Pancreas (tissue), 10 donors: Measurements from ENCODE around the gene LYZL2. TPM values are rescaled to one million over a fixed set of nuclear protein-coding genes. Genes with fewer than 3 reads are reported as not detected.

Experiments used
- ATAC-seq, 4 donors: fragments of 200-7000 bp; cut with Tn5 transposase; one replicate each; pipeline versions ENCODE4 v1.8.0 to v1.9.1; 2020; ENCODE audit warnings: mild to moderate bottlenecking in 4 of 4, moderate library complexity in 4 of 4
- DNase-seq, 6 donors: peaks; one replicate each; pipeline ENCODE4 v3.0.0-alpha.2; 2020
- FAIRE-seq: peaks from 2 replicates; lab custom pipeline; 2012; peaks lifted over from hg19 to GRCh38; lab: Jason Lieb, UNC
- H3K27ac ChIP-seq, 4 donors: fragments of 200-600 bp; sonication (generic); 1 replicate in 3 of 4; 2 replicates in 1 of 4; pipeline versions ENCODE4 v1.5.0 to v1.8.0; 2020
- H3K27me3 ChIP-seq, 4 donors: fragments of 200-600 bp; one replicate each; pipeline ENCODE4 v1.8.0; 2021
- H3K36me3 ChIP-seq, 3 donors: fragments of 200-600 bp; sonication (generic) in 1 of 3; one replicate each; pipeline versions ENCODE4 v1.5.0 to v1.8.0; 2020 to 2021
- H3K4me1 ChIP-seq, 3 donors: fragments of 200-600 bp; one replicate each; pipeline ENCODE4 v1.8.0; 2021
- H3K4me3 ChIP-seq, 4 donors: fragments of 200-600 bp; sonication (generic) in 2 of 4; one replicate each; pipeline versions ENCODE4 v1.5.0 to v1.8.0; 2020 to 2021
- H3K9me3 ChIP-seq, 4 donors: fragments of 200-600 bp; one replicate each; pipeline ENCODE4 v1.8.0; 2021
- WGBS, 2 donors: extraction: QIAGEN DNeasy Blood & Tissue Kit; methylation state at CpG; one replicate each; pipeline ENCODE4 v1.1.7; 2013; 5-methylcytosine and 5-hydroxymethylcytosine counted together
- intact Hi-C, 3 donors: fragments of 100-400 bp; cut with DNase I; formaldehyde crosslinking; loops; one replicate each; pipeline versions ENCODE4 v1.11.1 to v1.14.2; 2022
- polyA plus RNA-seq, 2 donors: library from polyadenylated mRNA; stranded (reverse); fragments of 200-250 nt; gene quantifications; one replicate each; pipeline ENCODE4 v1.2.3, GENCODE V29; 2013
- total RNA-seq, 6 donors: library from RNA; stranded (reverse); fragmentation: NEBNext Ultra II Directional in 4 of 6; extraction: Animal tissue kit (Norgen Biotek cat#: 25700) in 4 of 6; gene quantifications; one replicate each; pipeline versions ENCODE4 v1.2.1 to v1.2.4, GENCODE V29; 2021 to 2023
- TF ChIP-seq, protein P1 (sequence below), 4 donors: fragments of 200-600 bp; sonication (generic) in 3 of 4; IDR thresholded peaks; one replicate each; pipeline versions ENCODE4 v1.5.0 to v1.8.0; 2021; ENCODE audit warnings: antibody characterized with exemption in 4 of 4
- donor health status: healthy with polysubstance abuse.
- donor health status: DM: no; HTN: no; CAD: no; lungs with moderate emphysema.
- donor health status: DM: no; HTN: no; CAD: no.
- donor health status: control.
- donor health status: control.
- donor health status: Bipolar disorder and iron deficiency.
- donor health status: DM: yes; HTN: yes; CAD: no.
- donor health status: DM: no; HTN: no; CAD: no.
- donor health status: DM: no; HTN: no; CAD: no.
- donor health status: DM: yes; HTN: yes; CAD: no.

LYZL2 gene
- total and polyA plus RNA-seq, 8 donors: not detected

DNA sequence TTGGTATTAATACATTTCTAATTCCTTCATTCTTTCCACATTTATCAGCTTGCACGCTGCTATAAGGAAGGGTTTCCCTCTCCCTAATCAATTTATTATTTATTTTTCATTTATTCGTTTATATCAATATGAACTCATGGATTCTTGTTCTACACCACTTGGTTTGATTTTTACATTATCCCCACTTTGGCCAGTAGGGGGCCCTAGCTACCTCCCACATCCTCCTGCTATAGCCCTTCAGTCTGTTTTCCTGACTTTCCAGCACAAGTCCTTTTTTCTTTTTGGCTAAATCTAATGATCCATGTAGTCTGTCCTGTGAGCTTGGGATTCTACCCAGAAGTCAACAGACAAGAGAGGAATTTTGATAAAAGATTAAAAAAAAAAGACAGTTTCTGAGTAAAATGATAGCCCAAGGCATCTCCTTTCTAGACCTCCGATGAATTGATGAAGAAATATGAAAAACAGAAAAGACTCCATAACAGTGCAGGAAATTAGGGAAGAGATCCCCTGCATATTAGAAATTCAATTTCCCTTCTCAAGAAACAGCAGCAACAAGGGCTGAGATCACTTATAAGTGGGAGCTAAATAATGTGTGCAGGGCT lies 47.7 kb downstream of the LYZL2 start:
- ATAC-seq: peak in 2 of 4 donors; percentile 32 to 45
- no peak overlapping the region for H3K4me3 ChIP-seq
- H3K4me1 ChIP-seq: peaks cover 0 to 14% (median 0%) of the 10 kb centered on the region in 3 donors
- no peak for DNase-seq
- 36 to 40% methylated on average over 3 of the region's 3 CpGs for WGBS, 2 donors
- FAIRE-seq: no peak
- no peaks in the 10 kb centered on the region for H3K36me3 ChIP-seq
- intact Hi-C loops: no loop called here
- TF ChIP-seq, protein P1, sequence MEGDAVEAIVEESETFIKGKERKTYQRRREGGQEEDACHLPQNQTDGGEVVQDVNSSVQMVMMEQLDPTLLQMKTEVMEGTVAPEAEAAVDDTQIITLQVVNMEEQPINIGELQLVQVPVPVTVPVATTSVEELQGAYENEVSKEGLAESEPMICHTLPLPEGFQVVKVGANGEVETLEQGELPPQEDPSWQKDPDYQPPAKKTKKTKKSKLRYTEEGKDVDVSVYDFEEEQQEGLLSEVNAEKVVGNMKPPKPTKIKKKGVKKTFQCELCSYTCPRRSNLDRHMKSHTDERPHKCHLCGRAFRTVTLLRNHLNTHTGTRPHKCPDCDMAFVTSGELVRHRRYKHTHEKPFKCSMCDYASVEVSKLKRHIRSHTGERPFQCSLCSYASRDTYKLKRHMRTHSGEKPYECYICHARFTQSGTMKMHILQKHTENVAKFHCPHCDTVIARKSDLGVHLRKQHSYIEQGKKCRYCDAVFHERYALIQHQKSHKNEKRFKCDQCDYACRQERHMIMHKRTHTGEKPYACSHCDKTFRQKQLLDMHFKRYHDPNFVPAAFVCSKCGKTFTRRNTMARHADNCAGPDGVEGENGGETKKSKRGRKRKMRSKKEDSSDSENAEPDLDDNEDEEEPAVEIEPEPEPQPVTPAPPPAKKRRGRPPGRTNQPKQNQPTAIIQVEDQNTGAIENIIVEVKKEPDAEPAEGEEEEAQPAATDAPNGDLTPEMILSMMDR (IDR thresholded peaks at IDR 0.05): peak; percentile 41 to 74 (median 60)
- no peaks in the 10 kb centered on the region for H3K27me3 ChIP-seq
- no peaks in the 10 kb centered on the region for H3K9me3 ChIP-seq
- H3K27ac ChIP-seq: peak overlapping the region in 1 of 4 donors; percentile 43

- intact Hi-C loops: no loop called here
- Histone ChIP-seq H3K36me3 (no peaks in the 10 kb centered on the region), H3K4me1 (peaks cover 0 to 14% (median 0%) of the 10 kb centered on the region in 3 donors), H3K9me3 (no peaks in the 10 kb centered on the region), H3K27ac (no peak overlapping the region), H3K27me3 (no peaks in the 10 kb centered on the region), H3K4me3 (no peak overlapping the region)
- 67 to 72% methylated on average over 5 of the region's 5 CpGs for WGBS, 2 donors
- TF ChIP-seq, protein P1 (IDR thresholded peaks at IDR 0.05): no peak
- DNase-seq: no peak
- ATAC-seq: no peak
- FAIRE-seq: no peak
Observed at GRCh38 chr10:30580676-30581075, 48.9 kb downstream of the LYZL2 start.

GRCh38 chr10:30580241-30580640 lies 49.3 kb downstream of the LYZL2 start:
- DNase-seq: no peak
- FAIRE-seq: no peak
- Histone ChIP-seq H3K36me3 (no peaks in the 10 kb centered on the region), H3K4me1 (peaks cover 0 to 14% (median 0%) of the 10 kb centered on the region in 3 donors), H3K9me3 (no peaks in the 10 kb centered on the region), H3K27ac (no peak overlapping the region), H3K4me3 (no peak overlapping the region), H3K27me3 (no peaks in the 10 kb centered on the region)
- intact Hi-C loops: no loop called here
- TF ChIP-seq, protein P1 (IDR thresholded peaks at IDR 0.05): no peak
- 73 to 75% methylated on average over 7 of the region's 7 CpGs for WGBS, 2 donors
- ATAC-seq: no peak

- 65 to 73% methylated on average over 3 of the region's 3 CpGs for WGBS, 2 donors
- Histone ChIP-seq H3K27me3 (no peaks in the 10 kb centered on the region), H3K36me3 (no peaks in the 10 kb centered on the region), H3K4me3 (no peak overlapping the region), H3K4me1 (peaks cover 0 to 14% (median 0%) of the 10 kb centered on the region in 3 donors), H3K9me3 (no peaks in the 10 kb centered on the region), H3K27ac (no peak overlapping the region)
- ATAC-seq: no peak
- FAIRE-seq: no peak
- intact Hi-C loops: no loop called here
- DNase-seq: no peak
- TF ChIP-seq, protein P1 (IDR thresholded peaks at IDR 0.05): no peak
Observed at GRCh38 chr10:30579574-30579973, 50.0 kb downstream of the LYZL2 start.

- no peak overlapping the region for H3K27ac ChIP-seq
- H3K36me3 ChIP-seq: no peaks in the 10 kb centered on the region
- no peaks in the 10 kb centered on the region for H3K9me3 ChIP-seq
- DNase-seq: no peak
- FAIRE-seq: no peak
- TF ChIP-seq, protein P1 (IDR thresholded peaks at IDR 0.05): no peak
- no peaks in the 10 kb centered on the region for H3K4me1 ChIP-seq
- H3K4me3 ChIP-seq: no peak overlapping the region
- intact Hi-C loops: no loop called here
- H3K27me3 ChIP-seq: no peaks in the 10 kb centered on the region
- ATAC-seq: no peak
Observed at GRCh38 chr10:30577048-30577447, 52.5 kb downstream of the LYZL2 start.
